B cell (primary cell): ENCODE results near the gene SFXN1.

Source experiments
- CTCF ChIP-seq: fragments of 200-600 bp; IDR thresholded peaks from one replicate; pipeline ENCODE4 v1.8.0; 2022; ENCODE audit warnings: antibody characterized with exemption, mild to moderate bottlenecking
- EZH2 ChIP-seq: IDR thresholded peaks from 2 replicates; pipeline ENCODE4 v1.6.1; 2012; ENCODE audit warnings: borderline replicate concordance, low read depth, mild to moderate bottlenecking, moderate library complexity, low read length; ENCODE audit not compliant: insufficient read depth, poor library complexity, severe bottlenecking

- TF ChIP-seq CTCF (no peak), EZH2 (no peak)
Measured at GRCh38 chr5:175569701-175570100, 91.3 kb downstream of the SFXN1 start.
